ENCODE data around the gene MEF2D. TPM values are rescaled to one million over a fixed set of nuclear protein-coding genes. Genes with fewer than 3 reads are reported as not detected.
A peak's percentile ranks its signal among the peaks of the same experiment; 100 is the strongest.

The MEF2D gene
- total and polyA plus RNA-seq, 2 donors (not counting 1 experiment from before 2014, with no cell fraction given): 65.6 to 128 TPM

- peaks cover 21% of the 10 kb centered on the region for H3K4me1 Mint-ChIP-seq
- no peaks in the 10 kb centered on the region for H3K9me3 Mint-ChIP-seq (ENCODE audit: insufficient read depth)
- Histone ChIP-seq H3K4me2 (replicated peaks; ENCODE audit: low read depth, low read length, poor library complexity, severe bottlenecking) (no peak overlapping the region), H3K36me3 (replicated peaks in 1 of 2; ENCODE audit: control extremely low read depth in 1 of 2, control insufficient read depth in 1 of 2, extremely low read depth in 1 of 2, insufficient read depth in 2 of 2, low read length in 1 of 2) (peaks cover 0 to 3% of the 10 kb centered on the region in 2 experiments), H2AFZ (ENCODE audit: insufficient read depth, low read depth, low read length, poor library complexity, severe bottlenecking) (no peak overlapping the region), H3K4me1 (ENCODE audit: control insufficient read depth in 2 of 2, insufficient read depth in 2 of 2, low read length in 2 of 2) (peaks cover 3 to 15% of the 10 kb centered on the region in 2 donors), H3K9me3 (ENCODE audit: control extremely low read depth in 1 of 3, control insufficient read depth in 2 of 3, insufficient read depth in 1 of 3, low read length in 2 of 3) (no peaks in the 10 kb centered on the region), H3K9ac (ENCODE audit: low read length) (no peak overlapping the region), H4K20me1 (ENCODE audit: control insufficient read depth, insufficient read depth, low read length, poor library complexity, severe bottlenecking) (peaks cover 11% of the 10 kb centered on the region), H3K79me2 (ENCODE audit: control insufficient read depth, insufficient read depth, low read length) (no peaks in the 10 kb centered on the region), H3K4me3 (ENCODE audit: control extremely low read depth in 1 of 5, extremely low read depth in 1 of 5, insufficient read depth in 1 of 5, low read depth in 2 of 5, low read length in 4 of 5) (no peak overlapping the region), H3K27me3 (replicated peaks in 1 of 4; ENCODE audit: control extremely low read depth in 1 of 4, control insufficient read depth in 3 of 4, insufficient read depth in 4 of 4, low read length in 3 of 4) (no peaks in the 10 kb centered on the region), H3K27ac (ENCODE audit: low read length in 2 of 2) (peak overlapping the region in 1 of 2 donors; percentile 57)
- no peak overlapping the region for H3K4me3 Mint-ChIP-seq
- POLR2A ChIA-PET: no interaction called here
- CTCF ChIA-PET: interaction anchor here (0.8 to 2.1 kb wide), 6 partner anchors 15 to 150 kb away, joined by 3 to 12 read pairs (median 4); no protein-coding TSS in a partner anchor
- no peak for ATAC-seq (ENCODE audit: low read depth)
- peak overlapping the region; percentile 16 for H3K27ac Mint-ChIP-seq
- H3K27me3 Mint-ChIP-seq: no peaks in the 10 kb centered on the region
- intact Hi-C loops (cut with micrococcal nuclease): no loop called here
- no peak for DNase-seq
- TF ChIP-seq EZH2 (IDR thresholded peaks at IDR 0.05; ENCODE audit: borderline replicate concordance, insufficient read depth, low read depth, low read length, poor library complexity, severe bottlenecking) (no peak), CTCF (IDR thresholded peaks at IDR 0.05) (no peak)
- WGBS (ENCODE audit: insufficient coverage): 75% methylated on average over 1 of the region's 1 CpG
These were observed 40.0 kb downstream of the MEF2D start for GRCh38 chr1:156460525-156460924.

GRCh38 chr1:156458181-156458503, 42.4 kb downstream of the MEF2D start:
- POLR2A ChIA-PET: interaction anchor here (0.7 to 2.1 kb wide), 4 partner anchors 15 to 237 kb away, joined by 3 to 25 read pairs (median 13); partner anchors contain the start of gene MEF2D
- Histone ChIP-seq H3K9me3 (ENCODE audit: control extremely low read depth in 1 of 3, control insufficient read depth in 2 of 3, insufficient read depth in 1 of 3, low read length in 2 of 3) (no peaks in the 10 kb centered on the region), H3K27ac (ENCODE audit: low read length in 2 of 2) (no peak overlapping the region), H3K9ac (ENCODE audit: low read length) (no peak overlapping the region), H3K36me3 (replicated peaks in 1 of 2; ENCODE audit: control extremely low read depth in 1 of 2, control insufficient read depth in 1 of 2, extremely low read depth in 1 of 2, insufficient read depth in 2 of 2, low read length in 1 of 2) (no peaks in the 10 kb centered on the region), H3K79me2 (ENCODE audit: control insufficient read depth, insufficient read depth, low read length) (no peaks in the 10 kb centered on the region), H4K20me1 (ENCODE audit: control insufficient read depth, insufficient read depth, low read length, poor library complexity, severe bottlenecking) (no peaks in the 10 kb centered on the region), H3K27me3 (replicated peaks in 1 of 4; ENCODE audit: control extremely low read depth in 1 of 4, control insufficient read depth in 3 of 4, insufficient read depth in 4 of 4, low read length in 3 of 4) (no peaks in the 10 kb centered on the region), H2AFZ (ENCODE audit: insufficient read depth, low read depth, low read length, poor library complexity, severe bottlenecking) (no peak overlapping the region), H3K4me1 (ENCODE audit: control insufficient read depth in 2 of 2, insufficient read depth in 2 of 2, low read length in 2 of 2) (peaks cover 3 to 15% of the 10 kb centered on the region in 2 donors), H3K4me2 (replicated peaks; ENCODE audit: low read depth, low read length, poor library complexity, severe bottlenecking) (no peak overlapping the region), H3K4me3 (ENCODE audit: control extremely low read depth in 1 of 5, extremely low read depth in 1 of 5, insufficient read depth in 1 of 5, low read depth in 2 of 5, low read length in 4 of 5) (no peak overlapping the region)
- DNase-seq: no peak
- Mint-ChIP-seq H3K27me3 (no peaks in the 10 kb centered on the region), H3K4me1 (peaks cover 17% of the 10 kb centered on the region), H3K4me3 (no peak overlapping the region), H3K27ac (peak overlapping the region; percentile 46), H3K9me3 (ENCODE audit: insufficient read depth) (no peaks in the 10 kb centered on the region)
- CTCF ChIA-PET: interaction anchor here (0.6 to 2.8 kb wide), 15 partner anchors 8 to 604 kb away, joined by 3 to 15 read pairs (median 4); partner anchors contain the start of gene TTC24
- intact Hi-C loops (cut with micrococcal nuclease): no loop called here
- TF ChIP-seq EZH2 (IDR thresholded peaks at IDR 0.05; ENCODE audit: borderline replicate concordance, insufficient read depth, low read depth, low read length, poor library complexity, severe bottlenecking) (no peak), CTCF (IDR thresholded peaks at IDR 0.05) (no peak)
- WGBS (ENCODE audit: insufficient coverage): no CpG with 5 or more reads among the region's 3 CpGs
- no peak for ATAC-seq (ENCODE audit: low read depth)
